Hippocampal formation (tissue), 2 donors: Measurements from ENCODE around the gene CCT5.
"Not testable (repeated sequence)": the region's sequence is repeated elsewhere in the genome, so short reads cannot be mapped to it uniquely, and the experiment has no call there.

Experiments
- DNase-seq, 2 donors: peaks; one replicate each; lab custom pipeline; 2025; lab: John Stamatoyannopoulos, UW

The CCT5 gene

DNA sequence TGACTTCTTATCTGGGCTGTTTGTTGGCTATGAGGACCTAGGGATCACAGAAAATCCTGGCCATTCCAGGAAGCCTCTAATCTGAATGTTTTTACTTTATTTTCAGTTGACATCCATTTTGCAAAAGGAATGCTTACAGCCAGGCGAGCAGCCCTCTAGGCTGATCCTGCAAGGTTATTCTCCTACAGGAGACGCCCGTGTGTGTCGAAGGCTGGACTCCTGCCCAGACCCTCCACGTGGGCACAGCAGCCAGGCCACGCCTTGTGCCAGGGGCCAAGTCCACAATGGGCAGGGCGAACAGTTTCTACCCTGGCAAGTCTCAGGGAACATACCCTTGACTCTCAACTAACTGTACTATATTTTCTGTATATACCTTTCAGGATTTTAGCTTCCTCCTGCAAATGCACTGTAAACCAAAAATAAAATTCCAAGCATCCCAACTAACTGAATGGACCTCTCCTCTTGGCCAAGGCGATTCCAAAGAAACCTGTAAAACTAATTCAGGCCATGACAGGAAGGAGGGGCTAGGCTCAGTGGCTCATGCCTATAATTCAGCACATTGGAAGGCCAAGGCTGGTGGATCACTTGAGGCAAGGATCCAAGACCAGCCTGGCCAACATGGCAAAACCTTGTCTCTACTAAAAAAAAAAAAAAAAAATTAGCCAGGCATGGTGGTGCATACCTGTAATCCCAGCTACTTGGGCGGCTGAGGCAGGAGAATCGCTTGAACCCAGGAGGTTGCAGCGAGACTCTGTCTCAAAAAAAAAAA lies 51.9 kb downstream of the CCT5 start:
- DNase-seq: peak in 1 of 2 donors; percentile 23

DNA sequence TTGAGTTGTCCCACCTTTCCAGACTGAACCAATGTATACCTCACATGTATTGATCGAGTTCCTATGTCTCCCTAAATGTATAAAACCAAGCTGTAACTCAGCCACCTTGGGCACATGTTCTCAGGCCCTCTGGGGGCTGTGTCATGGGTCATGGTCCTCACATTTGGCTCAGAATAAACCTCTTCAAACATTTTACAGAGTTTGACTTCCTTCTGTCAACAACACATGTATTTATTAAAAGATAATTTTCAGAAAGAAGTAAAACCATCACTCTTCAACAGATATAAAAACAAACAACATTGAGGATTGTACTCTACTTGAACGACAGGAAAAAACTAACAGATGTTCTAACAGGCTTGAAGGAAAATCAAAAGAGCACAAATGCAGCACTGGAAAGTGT lies 53.1 kb downstream of the CCT5 start:
- DNase-seq: no peak

DNA sequence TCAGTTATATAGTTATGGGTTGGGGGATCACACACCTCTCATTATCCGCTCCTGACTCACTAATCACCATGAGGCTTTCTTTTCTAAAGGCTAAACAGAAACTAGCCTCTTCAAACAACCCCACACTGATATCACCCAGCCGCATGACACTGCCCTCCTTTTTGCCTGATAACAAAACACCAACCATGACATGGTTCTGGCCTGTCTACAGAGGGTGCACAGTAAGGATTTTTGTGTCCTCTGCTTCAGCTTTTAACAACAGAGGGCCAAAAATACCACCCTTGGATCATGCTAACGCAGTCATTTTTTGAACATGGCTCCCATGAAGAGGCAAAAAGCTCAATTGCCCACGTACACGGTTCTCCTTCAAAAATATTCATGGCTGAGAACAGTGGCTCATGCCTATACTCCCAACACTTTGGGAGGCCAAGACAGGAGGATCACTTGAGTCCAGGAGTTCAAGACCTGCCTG lies 53.7 kb downstream of the CCT5 start:
- DNase-seq: no peak

DNA sequence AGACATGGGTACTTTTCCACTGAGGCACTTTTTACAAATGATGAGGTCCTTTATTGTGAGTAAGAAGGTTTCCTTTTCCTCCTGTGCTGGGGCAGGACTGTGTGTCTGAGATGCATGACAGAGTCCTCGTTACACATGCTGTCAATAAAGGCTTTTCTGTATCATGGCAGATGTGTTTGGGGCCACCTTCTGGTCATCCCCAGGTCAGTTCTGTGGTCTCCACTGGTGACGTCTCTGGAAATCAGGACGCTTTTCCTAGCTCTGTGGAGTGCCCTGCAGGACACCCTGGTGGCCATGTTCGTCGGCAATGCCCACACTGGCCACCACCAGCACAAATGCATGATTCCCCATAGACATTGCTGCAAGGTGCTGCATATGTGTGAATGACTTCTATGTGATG lies 54.9 kb downstream of the CCT5 start:
- DNase-seq: no peak

DNA sequence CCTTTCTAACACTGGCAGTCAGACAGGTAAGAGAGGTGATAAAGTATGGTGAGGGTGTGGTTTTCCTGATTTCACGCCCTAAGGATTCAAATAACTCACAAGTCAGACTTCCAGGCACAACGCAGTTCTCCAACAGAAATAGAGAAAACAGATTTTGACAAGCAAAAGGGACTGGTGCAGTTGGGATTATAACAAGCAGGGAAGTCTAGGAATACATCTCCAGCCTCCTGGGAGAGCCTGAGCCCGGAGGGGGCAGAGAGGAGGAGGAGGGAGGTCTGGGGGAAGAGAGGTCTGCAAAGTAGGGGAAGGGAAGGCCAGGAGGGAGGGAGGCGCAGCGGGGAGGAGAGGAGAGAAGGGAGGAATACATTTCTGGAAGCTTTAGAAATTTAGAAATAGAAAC lies 56.0 kb downstream of the CCT5 start:
- DNase-seq: no peak

DNA sequence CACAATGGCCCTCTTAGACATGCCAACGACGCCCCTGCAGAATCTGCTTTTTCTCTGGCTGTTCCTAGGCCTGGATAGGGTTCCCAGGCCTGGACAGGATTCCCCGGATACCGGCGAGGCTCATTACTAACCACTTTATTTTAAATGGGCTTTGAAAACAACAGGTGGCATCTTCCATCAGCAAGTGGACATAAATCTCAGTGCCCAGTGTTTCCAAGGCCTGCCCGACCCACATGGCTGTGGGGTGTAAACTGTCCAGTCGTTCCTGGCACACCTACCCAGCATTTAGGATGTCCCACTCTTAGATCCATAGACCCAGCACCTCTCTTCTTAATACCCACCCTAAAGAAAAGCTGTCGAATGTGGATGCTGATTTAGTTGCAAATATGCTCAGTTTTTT lies 56.7 kb downstream of the CCT5 start:
- no peak for DNase-seq

DNA sequence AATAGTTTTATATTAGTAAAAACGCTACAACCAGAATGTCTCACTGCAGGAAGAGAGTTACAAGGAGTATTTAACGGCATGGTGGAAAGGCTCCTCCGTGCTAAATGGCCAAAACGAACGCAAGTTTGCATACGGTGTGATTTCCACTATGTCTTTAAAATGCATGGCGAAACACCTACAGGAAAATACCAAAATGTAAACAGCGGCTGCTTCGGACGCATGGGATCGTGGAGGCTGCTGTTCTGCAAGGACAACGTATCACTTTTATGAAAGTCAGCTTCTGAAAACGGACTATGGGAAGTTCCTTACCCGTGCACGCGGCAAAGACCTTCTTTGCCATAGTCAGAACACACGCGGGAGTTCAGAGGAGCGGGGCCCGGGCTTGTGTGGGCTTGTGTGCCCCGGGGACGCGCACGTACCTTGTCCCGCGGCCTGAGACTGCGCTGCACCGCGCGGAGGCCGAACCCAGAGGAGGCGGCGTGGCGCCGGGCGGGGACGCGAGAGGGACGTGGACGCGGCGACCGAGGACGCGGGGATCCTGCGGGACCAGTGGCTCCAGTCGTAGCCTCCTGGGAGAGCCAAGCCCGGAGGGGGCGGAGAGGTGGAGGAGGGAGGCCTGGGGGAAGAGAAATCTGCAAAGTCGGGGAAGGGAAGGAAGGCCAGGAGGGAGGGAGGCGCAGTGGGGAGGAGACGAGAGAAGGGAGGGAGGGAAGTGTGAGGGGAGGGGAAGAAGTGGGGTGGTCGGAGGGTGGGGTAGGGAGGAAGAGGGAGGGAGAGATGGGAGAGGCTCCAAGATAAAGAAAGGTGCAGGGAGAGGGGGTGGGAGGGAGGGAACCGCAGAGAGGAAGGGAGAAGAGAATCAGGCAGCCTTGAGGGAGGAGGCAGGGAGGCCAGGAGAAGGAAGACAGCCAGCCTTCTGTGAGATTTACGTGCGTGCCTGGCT lies 57.4 kb downstream of the CCT5 start, which contains the start of gene CMBL:
TSS of gene CMBL (minus strand) at position 697 of the 943 bp plus-strand sequence. CDS start 17,140 bp downstream, outside the sequence.
- peak in 1 of 2 donors; percentile 34 for DNase-seq

DNA sequence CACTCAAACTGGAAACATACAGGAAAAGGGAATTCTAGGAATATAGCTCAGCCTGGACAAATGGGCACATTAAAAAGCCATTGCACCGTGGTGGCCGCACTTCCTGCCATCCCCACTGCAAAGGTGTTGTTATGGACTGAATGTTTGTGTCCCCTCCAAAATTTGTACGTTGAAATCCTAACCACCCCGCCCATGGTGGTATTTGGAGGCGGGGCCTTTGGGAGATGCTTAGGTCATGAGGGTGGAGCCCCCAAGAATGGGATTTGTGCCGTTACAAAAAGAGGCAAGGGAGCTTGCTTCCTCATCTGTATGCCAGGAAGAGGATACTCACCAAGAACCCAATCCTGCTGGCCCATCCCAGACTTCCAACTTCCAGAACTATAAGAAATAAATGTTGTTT lies 58.8 kb downstream of the CCT5 start:
- DNase-seq: no peak

DNA sequence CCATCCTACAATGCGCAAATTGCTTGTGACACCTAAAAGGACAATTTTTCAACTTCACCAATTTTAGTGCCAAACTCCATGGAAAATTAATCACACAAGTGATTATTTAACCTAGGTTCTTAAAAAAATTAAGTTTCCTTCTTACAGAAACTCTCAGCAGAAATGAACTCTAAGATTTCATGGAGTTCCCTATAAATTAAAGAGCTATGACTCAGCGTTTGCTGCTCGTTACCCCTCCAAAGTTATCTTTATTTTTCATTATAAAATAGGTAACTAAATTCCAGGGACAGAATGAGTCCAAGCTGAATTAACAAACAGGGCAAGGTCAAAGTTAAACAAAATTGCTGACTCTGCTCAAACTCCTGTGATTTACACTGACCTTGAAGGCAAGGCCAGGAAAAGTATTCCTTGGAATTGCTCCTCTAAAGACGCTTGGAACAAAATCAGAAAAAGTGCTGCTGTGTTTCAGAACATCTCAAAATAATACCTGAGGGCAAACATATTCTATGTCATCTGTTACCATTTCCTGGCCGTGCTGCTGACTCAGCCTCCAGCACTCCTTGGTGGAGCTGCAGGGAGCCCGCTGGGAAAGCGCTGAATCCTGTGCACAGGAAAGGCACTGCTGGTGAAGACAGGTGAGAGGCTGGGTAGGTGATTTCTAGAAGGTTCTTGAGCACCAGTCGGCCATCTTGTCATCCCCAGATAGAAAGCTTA lies 60.1 kb downstream of the CCT5 start:
- no peak for DNase-seq

DNA sequence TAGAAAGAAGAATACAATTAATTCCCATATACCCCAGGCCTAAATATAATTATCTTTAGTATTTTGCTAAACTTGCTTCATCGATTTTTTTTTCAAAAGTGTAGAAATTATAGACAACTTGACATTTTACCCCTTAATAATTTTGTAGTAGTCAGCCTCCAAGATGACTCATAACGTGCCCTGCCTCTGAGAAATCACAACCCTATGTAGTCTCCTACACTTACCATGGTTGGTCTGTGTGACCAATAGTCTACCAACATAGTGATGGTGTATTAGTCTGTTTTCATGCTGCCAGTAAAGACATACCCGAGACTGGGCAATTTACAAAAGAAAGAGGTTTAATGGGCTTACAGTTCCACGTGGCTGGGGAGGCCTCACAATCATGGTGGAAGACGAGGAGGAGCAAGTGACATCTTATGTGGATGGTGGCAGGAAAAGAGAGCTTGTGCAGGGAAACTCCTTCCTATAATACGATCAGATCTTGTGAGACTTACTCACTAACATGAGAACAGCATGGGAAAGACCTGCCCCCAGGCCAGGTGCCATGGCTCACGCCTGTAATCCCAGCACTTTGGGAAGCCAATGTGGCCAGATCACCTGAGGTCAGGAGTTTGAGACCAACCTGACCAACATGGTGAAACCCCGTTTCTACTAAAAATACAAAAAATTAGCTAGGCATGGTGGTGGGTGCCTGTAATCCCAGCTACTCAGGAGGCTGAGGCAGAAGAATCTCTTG lies 60.9 kb downstream of the CCT5 start:
- not testable (repeated sequence) for DNase-seq

DNA sequence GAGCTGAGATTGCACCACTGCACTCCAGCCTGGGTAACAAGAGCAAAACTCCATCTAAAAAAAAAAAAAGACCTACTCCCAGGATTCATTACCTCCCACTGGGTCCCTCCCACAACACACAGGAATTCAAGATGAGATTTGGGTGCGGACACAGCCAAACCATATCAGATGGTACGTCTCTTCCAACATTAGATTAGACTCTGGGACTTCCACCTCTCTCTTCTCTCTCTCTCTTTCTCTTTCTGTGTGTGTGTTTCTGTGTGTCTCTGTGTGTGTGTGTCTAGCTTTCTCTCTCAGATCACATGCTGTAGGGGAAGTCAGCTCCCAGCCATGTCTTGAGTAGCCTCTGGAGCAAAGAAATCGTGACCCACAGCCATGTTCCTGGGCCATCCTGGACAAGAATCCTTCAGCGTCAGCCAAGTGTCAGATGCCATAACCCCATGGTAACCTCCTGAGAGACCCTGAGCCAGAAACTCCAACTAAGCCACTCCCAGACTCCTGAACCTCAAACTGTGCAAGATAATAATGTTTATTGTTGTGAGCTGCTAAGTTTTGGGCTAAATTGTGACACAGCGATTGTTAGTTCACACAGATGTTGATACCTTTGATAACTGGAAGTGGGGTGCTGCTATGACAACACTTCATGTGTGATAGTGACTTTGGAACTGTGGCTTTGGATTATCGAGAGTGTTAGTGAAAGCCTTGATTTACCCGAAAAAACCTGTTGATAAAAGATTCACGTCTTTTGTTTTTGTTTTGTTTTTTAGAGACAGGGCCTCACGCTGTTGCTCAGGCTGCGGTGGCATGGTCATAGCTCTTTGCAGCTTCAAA lies 61.7 kb downstream of the CCT5 start:
- no peak for DNase-seq

DNA sequence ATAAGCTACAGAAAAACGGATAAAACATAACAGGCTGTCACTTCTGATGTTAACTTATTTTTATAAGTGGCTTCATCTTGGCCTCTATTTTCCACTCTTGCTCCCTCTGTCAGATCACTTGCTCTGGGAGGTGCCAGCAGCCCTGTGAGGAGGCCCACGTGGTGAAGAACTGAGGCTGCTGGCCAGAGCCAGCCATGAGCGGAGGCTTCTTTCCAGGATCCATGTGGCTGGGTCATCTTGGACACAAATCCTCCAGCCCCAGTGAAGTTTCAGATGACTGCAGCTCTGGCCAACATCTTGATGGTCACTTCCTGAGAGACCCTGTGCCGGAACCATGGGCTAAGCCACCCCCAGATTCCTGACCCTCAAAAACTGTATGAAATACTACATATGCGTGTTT lies 65.1 kb downstream of the CCT5 start:
- DNase-seq: no peak
